ENCODE data around the gene BTBD16. TPM values are rescaled to one million over a fixed set of nuclear protein-coding genes. Genes with fewer than 3 reads are reported as not detected.

Gene BTBD16
- total and polyA plus RNA-seq, 2 of the 13 experiments (the other 11 are each of a cell fraction or from before 2014, with no cell fraction given) = 5.0 to 11.9 TPM

GRCh38 chr10:122380703-122381102 is 109.6 kb downstream of the BTBD16 start (continued):
- TF ChIP-seq KAT2B (IDR thresholded peaks at IDR 0.05; ENCODE audit: borderline replicate concordance, low read depth, low read length) = no peak
- TF ChIP-seq ZNF563 (CRISPR knock-in tag; IDR thresholded peaks at IDR 0.05) = no peak
- TF ChIP-seq HNRNPUL1 (IDR thresholded peaks at IDR 0.05; ENCODE audit: low read depth, low read length) = no peak
- TF ChIP-seq ZBTB38 (CRISPR knock-in tag; IDR thresholded peaks at IDR 0.05) = no peak
- TF ChIP-seq HNF1B (CRISPR knock-in tag; IDR thresholded peaks at IDR 0.05) = no peak
- TF ChIP-seq ZSCAN31 (CRISPR knock-in tag; IDR thresholded peaks at IDR 0.05; ENCODE audit: low read depth) = no peak
- no peak for TF ChIP-seq ZNF790 (CRISPR knock-in tag; IDR thresholded peaks at IDR 0.05; ENCODE audit: borderline replicate concordance)

- no peak for FAIRE-seq
- no TSS peak for BruUV-seq (replicated peaks)
- Histone ChIP-seq H3K9ac (ENCODE audit: insufficient read depth, low read depth, low read length) (no peak overlapping the region), H3K4me3 (replicated peaks in 1 of 3; ENCODE audit: insufficient read depth in 1 of 3, low read depth in 2 of 3, low read length in 3 of 3) (no peak overlapping the region), H4K20me1 (ENCODE audit: insufficient read depth, low read length) (0 out of 2 replicates have a peak, but pooled peaks cover 8% of the 10 kb centered on the region), H2AFZ (ENCODE audit: low read length) (no peak overlapping the region), H3K36me3 (replicated peaks in 1 of 2; ENCODE audit: control insufficient read depth in 1 of 2, insufficient read depth in 2 of 2, low read length in 2 of 2) (peaks cover 1 to 8% of the 10 kb centered on the region in 2 experiments; a peak in 3 of 5 replicates), H3K27ac (ENCODE audit: extremely low read length, insufficient read depth, low read length) (peak overlapping the region; percentile 48), H3K4me2 (ENCODE audit: low read depth, low read length) (peak overlapping the region; percentile 48), H3K9me3 (ENCODE audit: low read length) (no peaks in the 10 kb centered on the region), H3K4me1 (ENCODE audit: insufficient read depth, low read length) (peaks cover 71% of the 10 kb centered on the region), H3K79me2 (ENCODE audit: insufficient read depth, low read length) (peaks cover 93% of the 10 kb centered on the region), H3K27me3 (ENCODE audit: control insufficient read depth in 1 of 2, insufficient read depth in 2 of 2, low read length in 2 of 2) (no peaks in the 10 kb centered on the region)
- ChIA-PET POLR2A (interaction anchor here (0.6 to 1.5 kb wide), 4 partner anchors 37 to 376 kb away, joined by 3 to 5 read pairs (median 4); no protein-coding TSS in a partner anchor), CTCF (ENCODE audit: low intra/inter-chr PET ratio, low total read pairs) (no interaction called here)
- WGBS (ENCODE audit: low lambda C conversion rate) = 51% methylated on average over 2 of the region's 2 CpGs
- in situ Hi-C loops (cut with HindIII; ENCODE audit: extremely low pct_ligation_motif_present, low pct_unique_long_range_greater_than_20kb) (no loop called here), intact Hi-C loops (cut with micrococcal nuclease; ENCODE audit: unreplicated experiment) (no loop called here)
- peak; percentile 81 for ATAC-seq
- peak; percentile 8 for DNase-seq (ENCODE audit: low spot score)
- TF ChIP-seq ZMYM4 (CRISPR knock-in tag; IDR thresholded peaks at IDR 0.05) (0 out of 2 replicates have a peak, but pooled peaks have one; percentile 62), RARG (CRISPR knock-in tag; IDR thresholded peaks at IDR 0.05; ENCODE audit: low read depth) (no peak), LBX2 (CRISPR knock-in tag; IDR thresholded peaks at IDR 0.05; ENCODE audit: borderline replicate concordance) (no peak), FOXA3 (CRISPR knock-in tag; IDR thresholded peaks at IDR 0.05) (peak; percentile 49; the same call in 1 of the 2 replicates), FOXP1 (IDR thresholded peaks at IDR 0.05) (no peak), FOXP1 (CRISPR knock-in tag; IDR thresholded peaks at IDR 0.05) (peak; percentile 62; the same call in 1 of the 2 replicates), LCORL (IDR thresholded peaks at IDR 0.05) (no peak), LCORL (CRISPR knock-in tag; IDR thresholded peaks at IDR 0.05) (0 out of 2 replicates have a peak, but pooled peaks have one; percentile 34), ZXDC (CRISPR knock-in tag; IDR thresholded peaks at IDR 0.05) (no peak), ARID2 (CRISPR knock-in tag; IDR thresholded peaks at IDR 0.05; ENCODE audit: borderline replicate concordance) (no peak), ZNF414 (CRISPR knock-in tag; IDR thresholded peaks at IDR 0.05) (0 out of 2 replicates have a peak, but pooled peaks have one; percentile 27), SATB2 (CRISPR knock-in tag; IDR thresholded peaks at IDR 0.05) (no peak)
Observed at GRCh38 chr10:122381680-122382079, 110.6 kb downstream of the BTBD16 start.

Measured in HepG2 (cell line).